ENCODE data around the gene DCDC1. TPM values are rescaled to one million over a fixed set of nuclear protein-coding genes. Genes with fewer than 3 reads are reported as not detected.

The DCDC1 gene
- total RNA-seq, 2 donors from 2014 or later: not detected

DNA sequence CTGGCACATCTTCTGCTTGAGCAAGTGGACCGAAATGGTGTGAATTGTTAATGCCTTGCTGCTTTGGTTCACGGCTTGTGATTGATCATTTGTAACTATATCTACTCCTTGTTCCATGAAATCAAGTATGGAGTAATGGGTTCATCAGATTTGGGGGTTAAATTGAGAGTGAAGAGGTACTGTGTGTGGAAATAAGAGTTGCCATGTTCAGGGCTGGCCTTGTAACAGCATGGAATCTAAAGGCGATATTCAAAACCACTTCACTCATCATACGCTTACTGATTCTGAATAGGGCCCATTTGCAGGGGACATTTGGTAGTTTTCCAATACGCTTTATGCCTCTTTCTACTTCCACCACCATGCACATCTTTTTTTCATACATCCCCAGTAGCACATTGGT, 122.2 kb downstream of the DCDC1 start:
- intact Hi-C loops (cut with DNase I): loop anchor here (10.0 kb wide), 2 partner anchors 627 to 927 kb away; no protein-coding TSS in a partner anchor
- TF ChIP-seq, protein P1, sequence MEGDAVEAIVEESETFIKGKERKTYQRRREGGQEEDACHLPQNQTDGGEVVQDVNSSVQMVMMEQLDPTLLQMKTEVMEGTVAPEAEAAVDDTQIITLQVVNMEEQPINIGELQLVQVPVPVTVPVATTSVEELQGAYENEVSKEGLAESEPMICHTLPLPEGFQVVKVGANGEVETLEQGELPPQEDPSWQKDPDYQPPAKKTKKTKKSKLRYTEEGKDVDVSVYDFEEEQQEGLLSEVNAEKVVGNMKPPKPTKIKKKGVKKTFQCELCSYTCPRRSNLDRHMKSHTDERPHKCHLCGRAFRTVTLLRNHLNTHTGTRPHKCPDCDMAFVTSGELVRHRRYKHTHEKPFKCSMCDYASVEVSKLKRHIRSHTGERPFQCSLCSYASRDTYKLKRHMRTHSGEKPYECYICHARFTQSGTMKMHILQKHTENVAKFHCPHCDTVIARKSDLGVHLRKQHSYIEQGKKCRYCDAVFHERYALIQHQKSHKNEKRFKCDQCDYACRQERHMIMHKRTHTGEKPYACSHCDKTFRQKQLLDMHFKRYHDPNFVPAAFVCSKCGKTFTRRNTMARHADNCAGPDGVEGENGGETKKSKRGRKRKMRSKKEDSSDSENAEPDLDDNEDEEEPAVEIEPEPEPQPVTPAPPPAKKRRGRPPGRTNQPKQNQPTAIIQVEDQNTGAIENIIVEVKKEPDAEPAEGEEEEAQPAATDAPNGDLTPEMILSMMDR (IDR thresholded peaks at IDR 0.05): no peak
- no peak overlapping the region for H3K9ac ChIP-seq (ENCODE audit: low read depth in 2 of 2, low read length in 2 of 2)

GRCh38 chr11:31246451-31247165, 122.9 kb downstream of the DCDC1 start:
- Histone ChIP-seq H3K4me3 (no peak overlapping the region), H3K4me1 (no peaks in the 10 kb centered on the region), H3K9ac (ENCODE audit: low read depth in 2 of 2, low read length in 2 of 2) (no peak overlapping the region), H3K9me3 (no peaks in the 10 kb centered on the region), H3K27me3 (no peaks in the 10 kb centered on the region), H3K27ac (no peak overlapping the region), H3K36me3 (no peaks in the 10 kb centered on the region)
- intact Hi-C loops (cut with DNase I): loop anchor here (10.0 kb wide), 2 partner anchors 628 to 928 kb away; no protein-coding TSS in a partner anchor
- TF ChIP-seq, protein P1 (IDR thresholded peaks at IDR 0.05): no peak
- no peak for DNase-seq

More for the DNA sequence above, 122.2 kb downstream of the DCDC1 start:
- no peaks in the 10 kb centered on the region for H3K9me3 ChIP-seq
- no peak overlapping the region for H3K4me3 ChIP-seq
- H3K27me3 ChIP-seq: no peaks in the 10 kb centered on the region
- no peak for DNase-seq
- H3K27ac ChIP-seq: no peak overlapping the region
- no peaks in the 10 kb centered on the region for H3K4me1 ChIP-seq
- H3K36me3 ChIP-seq: no peaks in the 10 kb centered on the region

DNA sequence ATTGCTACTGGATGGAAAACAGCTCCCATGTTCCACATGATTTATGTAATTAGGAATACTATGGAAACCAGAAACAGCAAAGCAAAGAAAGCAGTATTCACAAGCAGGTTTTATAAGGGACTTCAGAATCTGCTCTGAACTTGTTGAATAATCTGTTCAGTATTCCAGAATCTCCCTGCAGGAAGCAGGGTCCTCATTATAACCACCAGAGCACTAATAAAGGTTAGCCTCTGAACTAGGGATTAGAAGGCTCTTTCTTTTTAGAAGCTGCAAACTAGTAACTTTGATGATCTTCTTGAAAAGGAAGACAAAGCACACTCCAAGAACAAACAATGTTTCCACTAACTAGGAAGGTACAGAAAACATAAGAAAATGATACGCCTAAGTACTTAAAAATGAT, 125.8 kb downstream of the DCDC1 start:
- intact Hi-C loops (cut with DNase I): loop anchor here (10.0 kb wide), 2 partner anchors 631 to 931 kb away; no protein-coding TSS in a partner anchor
- TF ChIP-seq, protein P1 (IDR thresholded peaks at IDR 0.05): no peak
- Histone ChIP-seq H3K9ac (ENCODE audit: low read depth in 2 of 2, low read length in 2 of 2) (no peak overlapping the region), H3K36me3 (no peaks in the 10 kb centered on the region), H3K4me1 (no peaks in the 10 kb centered on the region), H3K27ac (no peak overlapping the region), H3K27me3 (no peaks in the 10 kb centered on the region), H3K4me3 (no peak overlapping the region), H3K9me3 (no peaks in the 10 kb centered on the region)
- no peak for DNase-seq

- Histone ChIP-seq H3K27me3 (no peaks in the 10 kb centered on the region), H3K36me3 (no peaks in the 10 kb centered on the region), H3K4me1 (no peaks in the 10 kb centered on the region), H3K27ac (no peak overlapping the region), H3K9ac (ENCODE audit: low read depth in 2 of 2, low read length in 2 of 2) (no peak overlapping the region), H3K4me3 (no peak overlapping the region), H3K9me3 (no peaks in the 10 kb centered on the region)
- intact Hi-C loops (cut with DNase I): loop anchor here (10.0 kb wide), 2 partner anchors 634 to 934 kb away; no protein-coding TSS in a partner anchor
- TF ChIP-seq, protein P1 (IDR thresholded peaks at IDR 0.05): peak; percentile 21
- no peak for DNase-seq
Measured at GRCh38 chr11:31240340-31240904, 129.1 kb downstream of the DCDC1 start.

- intact Hi-C loops (cut with DNase I): no loop called here
- Histone ChIP-seq H3K27ac (no peak overlapping the region), H3K4me1 (no peaks in the 10 kb centered on the region), H3K9ac (ENCODE audit: low read depth in 2 of 2, low read length in 2 of 2) (no peak overlapping the region), H3K27me3 (no peaks in the 10 kb centered on the region), H3K4me3 (no peak overlapping the region), H3K36me3 (no peaks in the 10 kb centered on the region), H3K9me3 (no peaks in the 10 kb centered on the region)
- TF ChIP-seq, protein P1 (IDR thresholded peaks at IDR 0.05): no peak
- no peak for DNase-seq
Measured at GRCh38 chr11:31237819-31238760, 131.4 kb downstream of the DCDC1 start.
